ENCODE data around the gene SOX10. TPM values are rescaled to one million over a fixed set of nuclear protein-coding genes. Genes with fewer than 3 reads are reported as not detected.

SOX10 gene
- total RNA-seq, 1 experiment from 2014 or later = 2.4 TPM

- Mint-ChIP-seq H3K9me3 (no peaks in the 10 kb centered on the region), H3K36me3 (ENCODE audit: insufficient read depth in 1 of 3, low read depth in 3 of 3) (no peaks in the 10 kb centered on the region; a peak in 3 of 7 replicates), H3K4me1 (peaks cover 15 to 28% of the 10 kb centered on the region in 2 experiments), H3K27me3 (ENCODE audit: low read depth) (peaks cover 40% of the 10 kb centered on the region), H3K4me3 (no peak overlapping the region), H3K27ac (no peak overlapping the region)
- H2BK20ac ChIP-seq (ENCODE audit: low read depth, low read length, poor library complexity, severe bottlenecking) = no peak overlapping the region
- H2BK120ac ChIP-seq (ENCODE audit: low read depth, low read length, poor library complexity, severe bottlenecking) = no peak overlapping the region
- H4K5ac ChIP-seq (ENCODE audit: insufficient read length, low read depth, low read length) = no peak overlapping the region
- no peak overlapping the region for H2BK15ac ChIP-seq (ENCODE audit: low read depth, low read length)
- H3K9ac ChIP-seq (ENCODE audit: extremely low read depth, insufficient read length, low read length) = no peak overlapping the region
- H4K91ac ChIP-seq (ENCODE audit: insufficient read length, low read depth, low read length) = no peak overlapping the region
- DNase-seq = no peak
- WGBS (ENCODE audit: extremely low coverage, insufficient read length, low lambda C conversion rate) = no CpG with 5 or more reads among the region's 27 CpGs
- no peaks in the 10 kb centered on the region for H3K79me2 ChIP-seq (ENCODE audit: insufficient read depth, low read length)
- no peak overlapping the region for H2BK5ac ChIP-seq (ENCODE audit: insufficient read length, low read length)
- H3K9me3 ChIP-seq (ENCODE audit: control insufficient read depth, low read depth, low read length) = no peaks in the 10 kb centered on the region
- H4K8ac ChIP-seq (replicated peaks; ENCODE audit: insufficient read length, low read depth, low read length) = no peak overlapping the region
- H3K4ac ChIP-seq (ENCODE audit: low read depth, low read length) = no peak overlapping the region
- no peak overlapping the region for H3K27ac ChIP-seq (ENCODE audit: insufficient read length, low read depth, low read length)
- H3K27me3 ChIP-seq (ENCODE audit: insufficient read depth, low read length) = peaks cover 1% of the 10 kb centered on the region; the same call in 1 of the 2 replicates
- no peak overlapping the region for H3T11ph ChIP-seq (ENCODE audit: low read length)
- H2AFZ ChIP-seq (ENCODE audit: low read length) = no peak overlapping the region
- no peaks in the 10 kb centered on the region for H3K4me1 ChIP-seq (ENCODE audit: insufficient read depth, low read length)
- H3K4me2 ChIP-seq (ENCODE audit: insufficient read depth, insufficient read length, low read length) = no peak overlapping the region
- H3K79me1 ChIP-seq (ENCODE audit: insufficient read depth, low read depth, low read length, poor library complexity, severe bottlenecking) = no peaks in the 10 kb centered on the region
- no peak overlapping the region for H3K23ac ChIP-seq (ENCODE audit: insufficient read length, low read depth, low read length)
- peaks cover 12% of the 10 kb centered on the region for H3K23me2 ChIP-seq (ENCODE audit: insufficient read length, low read depth, low read length, poor library complexity, severe bottlenecking)
- no peak overlapping the region for H2AK5ac ChIP-seq (ENCODE audit: insufficient read length, low read length)
- no peak overlapping the region for H3K56ac ChIP-seq (ENCODE audit: insufficient read length, low read depth, low read length)
- peaks cover 2% of the 10 kb centered on the region for H4K20me1 ChIP-seq (ENCODE audit: control insufficient read depth, insufficient read depth, insufficient read length)
- H3K14ac ChIP-seq (ENCODE audit: insufficient read depth, low read length) = no peak overlapping the region
- no peak overlapping the region for H2BK12ac ChIP-seq (ENCODE audit: insufficient read length, low read depth, low read length)
- no peak for TF ChIP-seq CTCF (conservative IDR thresholded peaks at IDR 0.05)
- no peak overlapping the region for H3K18ac ChIP-seq (ENCODE audit: insufficient read length, low read depth, low read length)
Observed at GRCh38 chr22:37985751-37986281, 1.5 kb upstream of the SOX10 start.

Measured in H9 (cell line).